GM18870 (cell line): ENCODE measurements around the gene COLEC11.

Source experiments
- ATAC-seq: cut with Tn5 transposase; IDR thresholded peaks from one replicate; pipeline ENCODE4 v1.9.1; 2021; ENCODE audit warnings: moderate library complexity; ENCODE audit not compliant: unreplicated experiment

COLEC11 gene

GRCh38 chr2:3637311-3637675, 42.4 kb downstream of the COLEC11 start:
- ATAC-seq: no peak

GRCh38 chr2:3637692-3638455, 43.0 kb downstream of the COLEC11 start:
- no peak for ATAC-seq

- no peak for ATAC-seq
These were observed 43.5 kb downstream of the COLEC11 start for GRCh38 chr2:3638456-3638810.

- ATAC-seq: no peak
These were observed 44.2 kb downstream of the COLEC11 start for GRCh38 chr2:3639015-3639630.

- ATAC-seq: no peak
These were observed 44.7 kb downstream of the COLEC11 start for GRCh38 chr2:3639653-3640052.

- ATAC-seq: no peak
These were observed 46.3 kb downstream of the COLEC11 start for GRCh38 chr2:3641181-3641580.

GRCh38 chr2:3641841-3642421, 47.0 kb downstream of the COLEC11 start:
- no peak for ATAC-seq

GRCh38 chr2:3642521-3643215, 47.8 kb downstream of the COLEC11 start:
- ATAC-seq: no peak

GRCh38 chr2:3643371-3644245, 48.7 kb downstream of the COLEC11 start:
- ATAC-seq: no peak

GRCh38 chr2:3644246-3644525, 49.3 kb downstream of the COLEC11 start:
- peak; percentile 75 for ATAC-seq

GRCh38 chr2:3644891-3645605, 50.1 kb downstream of the COLEC11 start:
- ATAC-seq: no peak

GRCh38 chr2:3645745-3646389, 51.0 kb downstream of the COLEC11 start:
- ATAC-seq: no peak

- no peak for ATAC-seq
These were observed 51.5 kb downstream of the COLEC11 start for GRCh38 chr2:3646446-3646845.

- no peak for ATAC-seq
These were observed 52.3 kb downstream of the COLEC11 start for GRCh38 chr2:3647246-3647645.

- ATAC-seq: no peak
These were observed 53.1 kb downstream of the COLEC11 start for GRCh38 chr2:3647831-3648651.

GRCh38 chr2:3648652-3649177, 53.8 kb downstream of the COLEC11 start:
- ATAC-seq: no peak

GRCh38 chr2:3649581-3649980, 54.7 kb downstream of the COLEC11 start:
- ATAC-seq: no peak

GRCh38 chr2:3650140-3650920, 55.4 kb downstream of the COLEC11 start:
- ATAC-seq: no peak
